Spleen (tissue), 11 donors: ENCODE results near the gene C14orf39. TPM values are rescaled to one million over a fixed set of nuclear protein-coding genes. Genes with fewer than 3 reads are reported as not detected.
"Not testable (repeated sequence)": the region's sequence is repeated elsewhere in the genome, so short reads cannot be mapped to it uniquely, and the experiment has no call there.

Experiments used
- DNase-seq: peaks from one replicate; pipeline ENCODE4 v3.0.0-alpha.2; 2020
- H3K27ac ChIP-seq, 8 donors: fragments of 200-600 bp; sonication (generic) in 7 of 8; 1 replicate in 4 of 8; 2 replicates in 4 of 8; pipeline versions ENCODE4 v1.5.0 to v1.8.0; 2016 to 2021; ENCODE audit warnings: inconsistent platforms in 4 of 8, mild to moderate bottlenecking in 4 of 8, moderate library complexity in 1 of 8
- H3K27me3 ChIP-seq, 7 donors: fragments of 200-600 bp; sonication (generic) in 6 of 7; replicated peaks in 1 of 7; 1 replicate in 4 of 7; 2 replicates in 3 of 7; pipeline versions ENCODE4 v1.5.0 to v1.8.0; 2016 to 2021; ENCODE audit warnings: inconsistent platforms in 3 of 7, mild to moderate bottlenecking in 1 of 7
- H3K36me3 ChIP-seq, 6 donors: fragments of 200-600 bp; sonication (generic) in 5 of 6; 1 replicate in 4 of 6; 2 replicates in 2 of 6; pipeline versions ENCODE4 v1.5.0 to v1.8.0; 2016 to 2021; ENCODE audit warnings: inconsistent platforms in 2 of 6
- H3K4me1 ChIP-seq, 6 donors: fragments of 200-600 bp; sonication (generic) in 5 of 6; 1 replicate in 3 of 6; 2 replicates in 3 of 6; pipeline versions ENCODE4 v1.5.0 to v1.8.0; 2016 to 2021; ENCODE audit warnings: inconsistent platforms in 3 of 6
- H3K4me3 ChIP-seq, 8 donors: fragments of 200-600 bp; sonication (generic) in 7 of 8; 1 replicate in 4 of 8; 2 replicates in 4 of 8; pipeline versions ENCODE4 v1.5.0 to v1.8.0; 2016 to 2021; ENCODE audit warnings: inconsistent platforms in 4 of 8, mild to moderate bottlenecking in 4 of 8, moderate library complexity in 2 of 8
- H3K9me3 ChIP-seq, 8 donors: fragments of 200-600 bp; sonication (generic) in 7 of 8; 1 replicate in 4 of 8; 2 replicates in 4 of 8; pipeline versions ENCODE4 v1.5.0 to v1.8.0; 2016 to 2021; ENCODE audit warnings: inconsistent platforms in 4 of 8
- POLR2A ChIP-seq, 3 donors: fragments of 450-650 bp; IDR thresholded peaks; one replicate each; pipeline ENCODE4 v1.5.1; 2017; ENCODE audit warnings: antibody characterized with exemption in 3 of 3, mild to moderate bottlenecking in 1 of 3
- POLR2AphosphoS5 ChIP-seq, 3 donors: sonication (generic); formaldehyde crosslinking; IDR thresholded peaks; one replicate each; pipeline ENCODE4 v1.5.1; 2017; ENCODE audit warnings: antibody characterized with exemption in 3 of 3
- WGBS, 5 donors: extraction: QIAGEN DNeasy Blood & Tissue Kit in 3 of 5; methylation state at CpG; one replicate each; pipeline versions ENCODE4 v1.1.5 to v1.1.7; 2013 to 2018; 5-methylcytosine and 5-hydroxymethylcytosine counted together
- intact Hi-C: fragments of 100-400 bp; cut with DNase I; formaldehyde crosslinking; loops from one replicate; pipeline ENCODE4 v1.15.0; 2023; ENCODE audit warnings: low total_unique reads
- polyA plus RNA-seq, 3 donors: library from polyadenylated mRNA; stranded (reverse); fragments of 200-250 nt; gene quantifications; one replicate each; pipeline ENCODE4 v1.2.1, GENCODE V29; 2013
- total RNA-seq, 7 donors: library from RNA; depleted of rRNA in 3 of 7; stranded (reverse); fragments of >200 nt in 3 of 7; fragmentation: NEBNext Ultra II Directional in 4 of 7; extraction: Animal tissue kit (Norgen Biotek cat#: 25700) in 4 of 7; gene quantifications; one replicate each; pipeline versions ENCODE4 v1.1.0 to v1.2.1, GENCODE V29; 2016 to 2021
- TF ChIP-seq, protein P1 (sequence below), 11 experiments: fragments of 200-600 bp in 7 of 11; fragments of 450-650 bp in 4 of 11; sonication (generic) in 4 of 11; IDR thresholded peaks in 8 of 11; conservative IDR thresholded peaks in 3 of 11; 1 replicate in 7 of 11; 2 replicates in 4 of 11; pipeline versions ENCODE4 v1.4.0 to v1.8.0; 2016 to 2021; ENCODE audit warnings: antibody characterized with exemption in 11 of 11, inconsistent platforms in 4 of 11, mild to moderate bottlenecking in 1 of 11
- donor health status: healthy with polysubstance abuse.
- donor health status: DM: no; HTN: no; CAD: no; lungs with moderate emphysema.
- donor health status: DM: no; HTN: no; CAD: no.
- donor health status: Bipolar disorder and iron deficiency.
- donor health status: healthy.
- donor health status: DM: no; HTN: no; CAD: no.
- donor health status: DM: yes; HTN: yes; CAD: no.

The C14orf39 gene
- total and polyA plus RNA-seq, 10 donors, result not detected

GRCh38 chr14:60455875-60456274 lies 30.0 kb downstream of the C14orf39 start:
- Histone ChIP-seq H3K27me3 (no peaks in the 10 kb centered on the region), H3K4me3 (no peak overlapping the region), H3K9me3 (no peaks in the 10 kb centered on the region), H3K27ac (no peak overlapping the region), H3K36me3 (no peaks in the 10 kb centered on the region), H3K4me1 (no peaks in the 10 kb centered on the region)
- TF ChIP-seq POLR2AphosphoS5 (IDR thresholded peaks at IDR 0.05) (no peak), POLR2A (IDR thresholded peaks at IDR 0.05) (no peak)
- TF ChIP-seq, protein P1, sequence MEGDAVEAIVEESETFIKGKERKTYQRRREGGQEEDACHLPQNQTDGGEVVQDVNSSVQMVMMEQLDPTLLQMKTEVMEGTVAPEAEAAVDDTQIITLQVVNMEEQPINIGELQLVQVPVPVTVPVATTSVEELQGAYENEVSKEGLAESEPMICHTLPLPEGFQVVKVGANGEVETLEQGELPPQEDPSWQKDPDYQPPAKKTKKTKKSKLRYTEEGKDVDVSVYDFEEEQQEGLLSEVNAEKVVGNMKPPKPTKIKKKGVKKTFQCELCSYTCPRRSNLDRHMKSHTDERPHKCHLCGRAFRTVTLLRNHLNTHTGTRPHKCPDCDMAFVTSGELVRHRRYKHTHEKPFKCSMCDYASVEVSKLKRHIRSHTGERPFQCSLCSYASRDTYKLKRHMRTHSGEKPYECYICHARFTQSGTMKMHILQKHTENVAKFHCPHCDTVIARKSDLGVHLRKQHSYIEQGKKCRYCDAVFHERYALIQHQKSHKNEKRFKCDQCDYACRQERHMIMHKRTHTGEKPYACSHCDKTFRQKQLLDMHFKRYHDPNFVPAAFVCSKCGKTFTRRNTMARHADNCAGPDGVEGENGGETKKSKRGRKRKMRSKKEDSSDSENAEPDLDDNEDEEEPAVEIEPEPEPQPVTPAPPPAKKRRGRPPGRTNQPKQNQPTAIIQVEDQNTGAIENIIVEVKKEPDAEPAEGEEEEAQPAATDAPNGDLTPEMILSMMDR (IDR thresholded peaks at IDR 0.05 in 8 of 11, conservative IDR thresholded peaks at IDR 0.05 in 3 of 11), result no peak
- whole genome bisulfite sequencing, 5 donors, result 53 to 72% (median 63%) methylated on average over 4 of the region's 4 CpGs
- intact Hi-C loops, result no loop called here
- no peak for DNase-seq

- no peaks in the 10 kb centered on the region for H3K4me1 ChIP-seq
- WGBS, 5 donors, result 55 to 70% (median 63%) methylated on average over 2 of the region's 2 CpGs
- no peak for TF ChIP-seq POLR2AphosphoS5 (IDR thresholded peaks at IDR 0.05)
- TF ChIP-seq, protein P1 (IDR thresholded peaks at IDR 0.05 in 8 of 11, conservative IDR thresholded peaks at IDR 0.05 in 3 of 11), result no peak
- no peak for TF ChIP-seq POLR2A (IDR thresholded peaks at IDR 0.05)
- H3K9me3 ChIP-seq, result peaks cover 0 to 21% (median 12%) of the 10 kb centered on the region in 8 donors
- intact Hi-C loops, result no loop called here
- no peak overlapping the region for H3K4me3 ChIP-seq
- no peaks in the 10 kb centered on the region for H3K36me3 ChIP-seq
- no peak for DNase-seq
- no peak overlapping the region for H3K27ac ChIP-seq
- no peaks in the 10 kb centered on the region for H3K27me3 ChIP-seq
Measured at GRCh38 chr14:60430276-60430675, 55.6 kb downstream of the C14orf39 start.

DNA sequence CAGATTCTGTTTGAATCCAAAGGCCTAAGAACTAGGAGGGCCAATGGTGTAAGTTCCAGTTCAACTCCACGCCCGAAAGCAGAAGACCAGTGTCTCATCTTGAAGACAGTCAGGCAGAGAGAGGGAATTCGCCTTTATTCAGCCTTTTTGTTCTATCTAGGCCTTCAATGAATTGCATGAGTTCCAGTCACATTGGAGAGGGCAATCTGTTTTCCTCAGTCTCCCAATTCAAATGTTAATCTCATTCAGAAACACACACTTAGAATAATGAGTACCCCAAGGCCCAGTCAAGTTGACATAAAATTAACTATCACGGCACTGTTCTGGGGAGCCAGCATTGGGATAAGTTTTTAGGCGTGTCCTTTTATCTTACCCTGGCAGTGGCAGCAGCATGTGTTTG lies 65.8 kb downstream of the C14orf39 start:
- no peak for DNase-seq
- intact Hi-C loops, result no loop called here
- Histone ChIP-seq H3K27ac (no peak overlapping the region), H3K4me3 (no peak overlapping the region), H3K36me3 (no peaks in the 10 kb centered on the region), H3K4me1 (no peaks in the 10 kb centered on the region), H3K9me3 (peaks cover 0 to 9% (median 0%) of the 10 kb centered on the region in 8 donors), H3K27me3 (no peaks in the 10 kb centered on the region)
- TF ChIP-seq POLR2AphosphoS5 (IDR thresholded peaks at IDR 0.05), result no peak
- TF ChIP-seq, protein P1 (IDR thresholded peaks at IDR 0.05 in 8 of 11, conservative IDR thresholded peaks at IDR 0.05 in 3 of 11), result no peak
- no peak for TF ChIP-seq POLR2A (IDR thresholded peaks at IDR 0.05)
- 81 to 90% (median 87%) methylated on average over 5 of the region's 5 CpGs for WGBS, 5 donors

DNA sequence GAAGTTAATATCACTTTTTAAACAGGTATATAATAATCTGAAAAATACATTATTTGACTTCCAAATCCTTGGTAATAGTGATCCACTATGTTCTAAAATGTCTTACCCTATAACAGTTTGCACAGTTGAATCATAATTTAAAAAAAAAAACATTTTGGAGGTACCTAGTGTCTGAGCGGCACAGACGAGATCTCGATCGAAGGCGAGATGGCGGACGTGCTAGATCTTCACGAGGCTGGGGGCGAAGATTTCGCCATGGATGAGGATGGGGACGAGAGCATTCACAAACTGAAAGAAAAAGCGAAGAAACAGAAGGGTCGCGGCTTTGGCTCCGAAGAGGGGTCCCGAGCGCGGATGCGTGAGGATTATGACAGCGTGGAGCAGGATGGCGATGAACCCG lies 88.3 kb downstream of the C14orf39 start:
- intact Hi-C loops, DNase-seq, H3K4me1 ChIP-seq, H3K4me3 ChIP-seq, H3K36me3 ChIP-seq, H3K27me3 ChIP-seq, H3K27ac ChIP-seq: not testable (repeated sequence)
- peaks cover 0 to 21% (median 9%) of the 10 kb centered on the region in 8 donors for H3K9me3 ChIP-seq
- 91 to 98% (median 95%) methylated on average over 22 of the region's 22 CpGs for WGBS, 5 donors
